Transverse colon (tissue), 4 donors: ENCODE data around the gene NOTUM. TPM values are rescaled to one million over a fixed set of nuclear protein-coding genes. Genes with fewer than 3 reads are reported as not detected.

Experiments used
- DNase-seq: peaks from one replicate; pipeline ENCODE4 v3.0.0-alpha.2; 2019
- H3K27ac ChIP-seq, 4 donors: fragments of 200-600 bp; sonication (generic); 2 replicates each; pipeline ENCODE4 v1.5.1; 2016 to 2018; ENCODE audit warnings: inconsistent platforms in 4 of 4
- H3K27me3 ChIP-seq: fragments of 200-600 bp; sonication (generic); 2 replicates; pipeline ENCODE4 v1.5.1; 2017; ENCODE audit warnings: inconsistent platforms
- H3K36me3 ChIP-seq, 4 donors: fragments of 200-600 bp; sonication (generic); 2 replicates each; pipeline ENCODE4 v1.5.1; 2017 to 2019; ENCODE audit warnings: inconsistent platforms in 4 of 4
- H3K4me1 ChIP-seq, 4 donors: fragments of 200-600 bp; sonication (generic); 2 replicates each; pipeline ENCODE4 v1.5.1; 2017 to 2020; ENCODE audit warnings: inconsistent platforms in 4 of 4
- H3K4me3 ChIP-seq, 4 donors: fragments of 200-600 bp; sonication (generic); 1 replicate in 1 of 4; 2 replicates in 3 of 4; pipeline versions ENCODE4 v1.5.1 to v1.6.1; 2017 to 2019; ENCODE audit warnings: inconsistent platforms in 4 of 4
- H3K9me3 ChIP-seq, 2 donors: fragments of 200-600 bp; sonication (generic); 2 replicates each; pipeline ENCODE4 v1.5.1; 2017 to 2019; ENCODE audit warnings: inconsistent platforms in 2 of 2
- CTCF ChIP-seq, 5 experiments: fragments of 200-600 bp in 3 of 5; fragments of 450-650 bp in 2 of 5; sonication (generic) in 3 of 5; IDR thresholded peaks; 1 replicate in 2 of 5; 2 replicates in 3 of 5; pipeline ENCODE4 v1.5.1; 2016 to 2017; ENCODE audit warnings: antibody characterized with exemption in 5 of 5, inconsistent platforms in 3 of 5, mild to moderate bottlenecking in 2 of 5, moderate library complexity in 1 of 5
- EP300 ChIP-seq: sonication (generic); formaldehyde crosslinking; IDR thresholded peaks from one replicate; pipeline ENCODE4 v1.6.1; 2017; ENCODE audit warnings: antibody characterized with exemption, low read depth
- POLR2A ChIP-seq: fragments of 450-650 bp; IDR thresholded peaks from one replicate; pipeline ENCODE4 v1.6.1; 2016; ENCODE audit warnings: antibody characterized with exemption, mild to moderate bottlenecking, moderate library complexity
- POLR2AphosphoS5 ChIP-seq, 3 donors: sonication (generic); formaldehyde crosslinking; IDR thresholded peaks; one replicate each; pipeline ENCODE4 v1.6.1; 2016; ENCODE audit warnings: antibody characterized with exemption in 3 of 3
- WGBS, 2 donors: methylation state at CpG; one replicate each; pipeline ENCODE4 v1.1.5; 2018; ENCODE audit warnings: low coverage in 1 of 2; 5-methylcytosine and 5-hydroxymethylcytosine counted together
- in situ Hi-C, 4 donors: fragments of 200-750 bp; cut with MboI; loops; one replicate each; pipeline versions ENCODE4 v1.15.0 to v1.15.1; 2017; ENCODE audit warnings: low sequenced_read_pairs in 3 of 4, low pct_ligation_motif_present in 1 of 4, low pct_unique_long_range_greater_than_20kb in 1 of 4
- intact Hi-C: fragments of 100-400 bp; cut with DNase I; formaldehyde crosslinking; loops from one replicate; pipeline ENCODE4 v1.15.1; 2023; ENCODE audit warnings: low total_unique reads
- total RNA-seq, 4 donors: library from RNA; depleted of rRNA; stranded (reverse); fragments of >200 nt; gene quantifications; one replicate each; pipeline ENCODE4 v1.1.0, GENCODE V29; 2016

NOTUM gene
- total RNA-seq, 4 donors from 2014 or later = not detected

GRCh38 chr17:82007495-82008257 lies 46.7 kb upstream of the NOTUM start:
- in situ Hi-C loops = no loop called here
- Histone ChIP-seq H3K4me1 (peaks cover 0 to 13% (median 5%) of the 10 kb centered on the region in 4 donors), H3K36me3 (no peaks in the 10 kb centered on the region), H3K9me3 (no peaks in the 10 kb centered on the region), H3K27ac (no peak overlapping the region), H3K27me3 (no peaks in the 10 kb centered on the region), H3K4me3 (no peak overlapping the region)
- DNase-seq = no peak
- TF ChIP-seq EP300 (no peak), POLR2AphosphoS5 (IDR thresholded peaks at IDR 0.05) (no peak), POLR2A (no peak), CTCF (IDR thresholded peaks at IDR 0.05) (no peak)
- intact Hi-C loops = no loop called here
- WGBS, 2 donors = 85% methylated on average over 26 of the region's 30 CpGs; no CpG with 5 or more reads in 1 of the 2 donors

GRCh38 chr17:82007228-82007494 lies 46.2 kb upstream of the NOTUM start:
- Histone ChIP-seq H3K27ac (no peak overlapping the region), H3K27me3 (no peaks in the 10 kb centered on the region), H3K4me1 (peaks cover 0 to 13% (median 5%) of the 10 kb centered on the region in 4 donors), H3K4me3 (no peak overlapping the region), H3K36me3 (no peaks in the 10 kb centered on the region), H3K9me3 (no peaks in the 10 kb centered on the region)
- intact Hi-C loops (no loop called here), in situ Hi-C loops (no loop called here)
- WGBS, 2 donors = 90% methylated on average over 6 of the region's 6 CpGs; no CpG with 5 or more reads in 1 of the 2 donors
- DNase-seq = no peak
- TF ChIP-seq EP300 (no peak), POLR2AphosphoS5 (IDR thresholded peaks at IDR 0.05) (no peak), CTCF (IDR thresholded peaks at IDR 0.05) (no peak), POLR2A (no peak)

- 40 to 79% methylated on average over 1 to 24 of the region's 24 CpGs for WGBS, 2 donors
- no peaks in the 10 kb centered on the region for H3K9me3 ChIP-seq
- H3K4me1 ChIP-seq = peaks cover 0 to 13% (median 5%) of the 10 kb centered on the region in 4 donors
- TF ChIP-seq POLR2AphosphoS5 (IDR thresholded peaks at IDR 0.05) (no peak), EP300 (no peak), POLR2A (no peak), CTCF (IDR thresholded peaks at IDR 0.05) (no peak)
- H3K36me3 ChIP-seq = no peaks in the 10 kb centered on the region
- DNase-seq = no peak
- no peak overlapping the region for H3K27ac ChIP-seq
- no peaks in the 10 kb centered on the region for H3K27me3 ChIP-seq
- H3K4me3 ChIP-seq = no peak overlapping the region
- in situ Hi-C loops = no loop called here
- intact Hi-C loops = no loop called here
Observed at GRCh38 chr17:82006468-82007227, 45.7 kb upstream of the NOTUM start.

- Histone ChIP-seq H3K4me1 (peaks cover under 1 to 14% (median 6%) of the 10 kb centered on the region in 4 donors), H3K27me3 (no peaks in the 10 kb centered on the region)
- 85% methylated on average over 27 of the region's 30 CpGs; no CpG with 5 or more reads in 1 of the 2 donors for WGBS, 2 donors
Observed at GRCh38 chr17:82005701-82006348, 44.8 kb upstream of the NOTUM start.

More at GRCh38 chr17:82005701-82006348, 44.8 kb upstream of the NOTUM start:
- Histone ChIP-seq H3K9me3 (no peaks in the 10 kb centered on the region), H3K36me3 (no peaks in the 10 kb centered on the region), H3K27ac (no peak overlapping the region), H3K4me3 (no peak overlapping the region)
- intact Hi-C loops (no loop called here), in situ Hi-C loops (no loop called here)
- no peak for TF ChIP-seq CTCF (IDR thresholded peaks at IDR 0.05)
- TF ChIP-seq POLR2AphosphoS5 (IDR thresholded peaks at IDR 0.05) = no peak
- no peak for TF ChIP-seq EP300
- TF ChIP-seq POLR2A = no peak
- DNase-seq = no peak
